SK-N-SH (cell line): ENCODE measurements around the gene DMP1. TPM values are rescaled to one million over a fixed set of nuclear protein-coding genes. Genes with fewer than 3 reads are reported as not detected.
"Not testable (repeated sequence)": the region's sequence is repeated elsewhere in the genome, so short reads cannot be mapped to it uniquely, and the experiment has no call there.

Source experiments
- CTCF ChIA-PET: fragments of 300-600, 350-600 bp; formaldehyde crosslinking; extraction: SDS; loops from one replicate; lab custom pipeline; 2021; lab: Yijun Ruan, JAX
- POLR2A ChIA-PET: fragments of 350-600 bp; sonication (Branson Sonifier 250); formaldehyde crosslinking; extraction: SDS; loops from one replicate; lab custom pipeline; 2020; ENCODE audit warnings: antibody characterized with exemption, inconsistent platforms; lab: Yijun Ruan, JAX
- DNase-seq: peaks from one replicate; pipeline ENCODE4 v3.0.0; 2012
- H2AFZ ChIP-seq: fragments of 200-600 bp; sonication (generic); 2 replicates; pipeline ENCODE4 v1.8.1; 2016; ENCODE audit warnings: antibody characterized with exemption, mild to moderate bottlenecking, low read depth
- H3F3A ChIP-seq: fragments of 200-600 bp; sonication (generic); replicated peaks from 2 replicates; pipeline ENCODE3; 2016; ENCODE audit warnings: antibody characterized with exemption, mild to moderate bottlenecking; ENCODE audit not compliant: insufficient read depth
- H3K27ac ChIP-seq, 2 experiments: fragments of 200-500 bp in 1 of 2; fragments of 200-600 bp in 1 of 2; sonication (Bioruptor generic) in 1 of 2; sonication (generic), shearing (Covaris generic) in 1 of 2; 2 replicates each; pipeline versions ENCODE4 v1.5.1 to v1.6.1; 2014 to 2016; ENCODE audit warnings: low read depth in 2 of 2, inconsistent platforms in 1 of 2, low read length in 1 of 2, mild to moderate bottlenecking in 1 of 2, mixed read lengths in 1 of 2
- H3K27me3 ChIP-seq: fragments of 200-600 bp; sonication (generic), shearing (Covaris generic); 2 replicates; pipeline ENCODE4 v1.6.1; 2016; ENCODE audit warnings: mixed run types; ENCODE audit not compliant: insufficient read depth
- H3K36me3 ChIP-seq, 2 experiments: fragments of 200-500 bp in 1 of 2; fragments of 200-600 bp in 1 of 2; sonication (Bioruptor generic) in 1 of 2; sonication (generic) in 1 of 2; replicated peaks in 1 of 2; 2 replicates each; pipeline versions ENCODE3 to v1.5.1; 2014 to 2016; ENCODE audit warnings: low read length in 1 of 2, mild to moderate bottlenecking in 1 of 2; ENCODE audit not compliant: insufficient read depth in 2 of 2, control insufficient read depth in 1 of 2
- H3K4me1 ChIP-seq, 2 experiments: fragments of 200-500 bp in 1 of 2; fragments of 200-600 bp in 1 of 2; sonication (Bioruptor generic) in 1 of 2; sonication (generic), shearing (Covaris generic) in 1 of 2; 2 replicates each; pipeline versions ENCODE4 v1.5.1 to v1.6.1; 2014 to 2016; ENCODE audit warnings: low read depth in 1 of 2, low read length in 1 of 2, mixed run types in 1 of 2; ENCODE audit not compliant: insufficient read depth in 2 of 2, control insufficient read depth in 1 of 2
- H3K4me2 ChIP-seq: fragments of 200-600 bp; sonication (generic), shearing (Covaris generic); 2 replicates; pipeline ENCODE4 v1.6.1; 2017; ENCODE audit warnings: mixed run types
- H3K4me3 ChIP-seq, 2 experiments: fragments of 200-500 bp in 1 of 2; fragments of 200-600 bp in 1 of 2; sonication (Bioruptor generic) in 1 of 2; sonication (generic), shearing (Covaris generic) in 1 of 2; 2 replicates each; pipeline versions ENCODE4 v1.5.1 to v1.8.1; 2014 to 2016; ENCODE audit warnings: low read depth in 2 of 2, inconsistent platforms in 1 of 2, low read length in 1 of 2, mild to moderate bottlenecking in 1 of 2, mixed read lengths in 1 of 2, moderate library complexity in 1 of 2
- H3K79me2 ChIP-seq: fragments of 200-600 bp; sonication (generic); 2 replicates; pipeline ENCODE4 v1.8.1; 2017; ENCODE audit warnings: mild to moderate bottlenecking; ENCODE audit not compliant: insufficient read depth
- H3K9ac ChIP-seq: fragments of 200-600 bp; sonication (generic); 2 replicates; pipeline ENCODE4 v1.6.1; 2017; ENCODE audit warnings: mixed run types
- H3K9me2 ChIP-seq: fragments of 200-600 bp; sonication (generic); 2 replicates; pipeline ENCODE4 v1.6.1; 2017; ENCODE audit warnings: mixed run types
- H3K9me3 ChIP-seq: fragments of 200-600 bp; sonication (generic); 2 replicates; pipeline ENCODE4 v1.6.1; 2017; ENCODE audit warnings: mixed run types, mild to moderate bottlenecking, moderate library complexity
- H4K20me1 ChIP-seq: fragments of 200-600 bp; sonication (generic); 2 replicates; pipeline ENCODE4 v1.6.1; 2017; ENCODE audit warnings: mild to moderate bottlenecking, mixed run types; ENCODE audit not compliant: insufficient read depth
- CHD2 ChIP-seq: fragments of 150-350 bp; IDR thresholded peaks from 2 replicates; pipeline ENCODE4 v1.6.1; 2018; ENCODE audit warnings: low read length; ENCODE audit not compliant: partially characterized antibody
- EP300 ChIP-seq, 2 experiments: IDR thresholded peaks; 2 replicates each; pipeline versions ENCODE4 v1.4.0 to v1.6.1; 2012; ENCODE audit warnings: borderline replicate concordance in 1 of 2, low read depth in 1 of 2, low read length in 1 of 2
- EZH2phosphoT487 ChIP-seq: fragments of 200-600 bp; sonication (generic); IDR thresholded peaks from 2 replicates; pipeline ENCODE4 v1.6.1; 2017; ENCODE audit warnings: low read depth, mixed run types, mild to moderate bottlenecking, antibody characterized with exemption, moderate library complexity, borderline replicate concordance
- FOSL2 ChIP-seq: IDR thresholded peaks from 2 replicates; pipeline ENCODE4 v1.4.0; 2012; ENCODE audit warnings: low read depth, mild to moderate bottlenecking, moderate library complexity, borderline replicate concordance
- FOXJ3 ChIP-seq: sonication (generic); formaldehyde crosslinking; IDR thresholded peaks from 2 replicates; pipeline ENCODE4 v1.5.1; 2020; ENCODE audit warnings: mild to moderate bottlenecking, missing genetic modification reagents
- GABPA ChIP-seq: IDR thresholded peaks from 2 replicates; pipeline ENCODE4 v1.4.0; 2012; ENCODE audit warnings: low read depth, mild to moderate bottlenecking
- GATA2 ChIP-seq: sonication (generic); formaldehyde crosslinking; IDR thresholded peaks from 2 replicates; pipeline ENCODE4 v1.5.0; 2020; ENCODE audit warnings: mild to moderate bottlenecking, missing genetic modification reagents
- MXI1 ChIP-seq: IDR thresholded peaks from 2 replicates; pipeline ENCODE4 v1.6.1; 2012; ENCODE audit warnings: mild to moderate bottlenecking, low read depth, low read length, improper control_type of control experiment
- NRF1 ChIP-seq: IDR thresholded peaks from 2 replicates; pipeline ENCODE4 v1.6.1; 2012; ENCODE audit warnings: low read depth, mild to moderate bottlenecking, low read length
- POLR2AphosphoS5 ChIP-seq: IDR thresholded peaks from 2 replicates; pipeline ENCODE4 v1.6.1; 2012; ENCODE audit warnings: low read depth, low read length
- RCOR1 ChIP-seq: fragments of 150-350 bp; IDR thresholded peaks from 2 replicates; pipeline ENCODE4 v1.6.1; 2017; ENCODE audit warnings: antibody characterized with exemption, low read length
- REST ChIP-seq: IDR thresholded peaks from 2 replicates; pipeline ENCODE4 v1.6.1; 2012; ENCODE audit warnings: mild to moderate bottlenecking, low read depth, low read length, moderate library complexity
- RXRA ChIP-seq: IDR thresholded peaks from 2 replicates; pipeline ENCODE4 v1.4.0; 2012; ENCODE audit warnings: low read depth, mild to moderate bottlenecking, borderline replicate concordance
- TAF1 ChIP-seq: IDR thresholded peaks from 2 replicates; pipeline ENCODE4 v1.6.1; 2012; ENCODE audit warnings: low read depth, mild to moderate bottlenecking, low read length, moderate library complexity, borderline replicate concordance
- TEAD4 ChIP-seq: IDR thresholded peaks from 2 replicates; pipeline ENCODE4 v1.4.0; 2012; ENCODE audit warnings: mild to moderate bottlenecking, borderline replicate concordance; ENCODE audit not compliant: insufficient read depth
- USF1 ChIP-seq: IDR thresholded peaks from 2 replicates; pipeline ENCODE4 v1.4.0; 2012; ENCODE audit warnings: low read depth, borderline replicate concordance
- ZBTB33 ChIP-seq: IDR thresholded peaks from 2 replicates; pipeline ENCODE4 v1.4.0; 2012; ENCODE audit warnings: low read depth, borderline replicate concordance
- WGBS: methylation state at CpG from one replicate; pipeline ENCODE4 v1.1.6; 2017; ENCODE audit warnings: low lambda C conversion rate; 5-methylcytosine and 5-hydroxymethylcytosine counted together
- polyA plus RNA-seq, 3 experiments: library from polyadenylated mRNA; depleted of rRNA; stranded (reverse); fragments of >200 nt; gene quantifications; 2 replicates each; pipeline ENCODE4 v1.2.3, GENCODE V29; 2012

Gene DMP1
- polyA plus RNA-seq, 1 of the 3 experiments (the other 2 are of a cell fraction), result not detected

- no peak overlapping the region for H3K27ac ChIP-seq
- H3K4me3 ChIP-seq, result no peak overlapping the region
- H3K9ac ChIP-seq, result no peak overlapping the region
- H3F3A ChIP-seq, result no peaks in the 10 kb centered on the region
- ChIA-PET POLR2A (no interaction called here), CTCF (interaction anchor here (0.7 to 1.8 kb wide), 5 partner anchors 8 to 160 kb away, joined by 3 to 6 read pairs (median 4); no protein-coding TSS in a partner anchor)
- no peaks in the 10 kb centered on the region for H3K36me3 ChIP-seq
- no peaks in the 10 kb centered on the region for H3K4me1 ChIP-seq
- no peaks in the 10 kb centered on the region; the same call in 1 of the 2 replicates for H3K27me3 ChIP-seq
- no peak for DNase-seq
- no peak overlapping the region for H3K4me2 ChIP-seq
- no peaks in the 10 kb centered on the region for H3K9me3 ChIP-seq
- 28% methylated on average over 3 of the region's 3 CpGs for WGBS
- H3K79me2 ChIP-seq, result no peaks in the 10 kb centered on the region
- no peak for TF ChIP-seq CHD2
- TF ChIP-seq TEAD4, result no peak
- no peak for TF ChIP-seq GABPA
- TF ChIP-seq FOXJ3, result no peak
- no peak for TF ChIP-seq GATA2 (CRISPR knock-in tag)
- TF ChIP-seq POLR2AphosphoS5, result no peak
- TF ChIP-seq EP300 (IDR thresholded peaks at IDR 0.05; ENCODE audit: borderline replicate concordance in 1 of 2, low read depth in 1 of 2, low read length in 1 of 2), result no peak
- TF ChIP-seq MXI1, result no peak
- no peak for TF ChIP-seq EZH2phosphoT487
- TF ChIP-seq REST, result no peak
- TF ChIP-seq FOSL2, result no peak
- no peak for TF ChIP-seq NRF1
- no peak for TF ChIP-seq ZBTB33
- TF ChIP-seq TAF1, result no peak
- TF ChIP-seq USF1, result no peak
- TF ChIP-seq RXRA, result no peak
- TF ChIP-seq RCOR1, result no peak
- H2AFZ ChIP-seq, result no peak overlapping the region
- H3K9me2 ChIP-seq, result no peaks in the 10 kb centered on the region
- no peaks in the 10 kb centered on the region for H4K20me1 ChIP-seq
Measured at GRCh38 chr4:87688316-87688715, 38.2 kb downstream of the DMP1 start.

GRCh38 chr4:87690947-87691346 is 40.9 kb downstream of the DMP1 start:
- H3K9ac ChIP-seq, H2AFZ ChIP-seq, H3K27ac ChIP-seq, CTCF ChIA-PET, H3K36me3 ChIP-seq, H3K9me3 ChIP-seq, DNase-seq, H3K27me3 ChIP-seq, H3K9me2 ChIP-seq, H3K4me1 ChIP-seq, POLR2A ChIA-PET, H4K20me1 ChIP-seq, H3K4me3 ChIP-seq, H3K4me2 ChIP-seq, H3K79me2 ChIP-seq, H3F3A ChIP-seq: not testable (repeated sequence)
- 30% methylated on average over 1 of the region's 1 CpG for WGBS

GRCh38 chr4:87692060-87692459 is 42.0 kb downstream of the DMP1 start:
- H3K27me3 ChIP-seq, H3K36me3 ChIP-seq, H3K27ac ChIP-seq, H3K9me3 ChIP-seq, H3K4me3 ChIP-seq, H3K4me1 ChIP-seq, CTCF ChIA-PET, H3K9me2 ChIP-seq, H3K4me2 ChIP-seq, H3F3A ChIP-seq, H3K9ac ChIP-seq, H2AFZ ChIP-seq, DNase-seq, H3K79me2 ChIP-seq, H4K20me1 ChIP-seq: not testable (repeated sequence)
- POLR2A ChIA-PET, result interaction anchor here (0.6 kb wide), 1 partner anchor 179 kb away, joined by 4 read pairs; no protein-coding TSS in a partner anchor
- WGBS, result 0% methylated on average over 1 of the region's 1 CpG
